ENCODE measurements around the gene KCTD15.

The KCTD15 gene

GRCh38 chr19:33796164-33796875 lies at the start of gene KCTD15:
KCTD15 (plus strand) TSS chr19:33796870; CDS start chr19:33800455, 3,585 bp downstream.
- DNase-seq (ENCODE audit: low read depth in 2 of 2) = peak in 1 of 2 experiments; percentile 29

GRCh38 chr19:33747273-33747672 lies 49.4 kb upstream of the KCTD15 start:
- no peak for DNase-seq (ENCODE audit: low read depth in 2 of 2)

GRCh38 chr19:33748231-33748630 lies 48.4 kb upstream of the KCTD15 start:
- no peak for DNase-seq (ENCODE audit: low read depth in 2 of 2)

GRCh38 chr19:33749016-33749415 lies 47.7 kb upstream of the KCTD15 start:
- no peak for DNase-seq (ENCODE audit: low read depth in 2 of 2)

GRCh38 chr19:33749619-33750175 lies 47.0 kb upstream of the KCTD15 start:
- DNase-seq (ENCODE audit: low read depth in 2 of 2) = no peak

- no peak for DNase-seq (ENCODE audit: low read depth in 2 of 2)
Observed at GRCh38 chr19:33750587-33751435, 45.9 kb upstream of the KCTD15 start.

- no peak for DNase-seq (ENCODE audit: low read depth in 2 of 2)
Observed at GRCh38 chr19:33751436-33751770, 45.3 kb upstream of the KCTD15 start.

- no peak for DNase-seq (ENCODE audit: low read depth in 2 of 2)
Observed at GRCh38 chr19:33752018-33752800, 44.5 kb upstream of the KCTD15 start.

GRCh38 chr19:33752945-33753344 lies 43.7 kb upstream of the KCTD15 start:
- no peak for DNase-seq (ENCODE audit: low read depth in 2 of 2)

GRCh38 chr19:33754361-33754760 lies 42.3 kb upstream of the KCTD15 start:
- DNase-seq (ENCODE audit: low read depth in 2 of 2) = no peak

GRCh38 chr19:33755099-33756035 lies 41.3 kb upstream of the KCTD15 start:
- no peak for DNase-seq (ENCODE audit: low read depth in 2 of 2)

GRCh38 chr19:33756177-33756576 lies 40.5 kb upstream of the KCTD15 start:
- DNase-seq (ENCODE audit: low read depth in 2 of 2) = no peak

- no peak for DNase-seq (ENCODE audit: low read depth in 2 of 2)
Observed at GRCh38 chr19:33758541-33759013, 38.1 kb upstream of the KCTD15 start.

GRCh38 chr19:33759356-33759755 lies 37.3 kb upstream of the KCTD15 start:
- DNase-seq (ENCODE audit: low read depth in 2 of 2) = no peak

- no peak for DNase-seq (ENCODE audit: low read depth in 2 of 2)
Observed at GRCh38 chr19:33763633-33764371, 32.9 kb upstream of the KCTD15 start.

- DNase-seq (ENCODE audit: low read depth in 2 of 2) = no peak
Observed at GRCh38 chr19:33766623-33767022, 30.0 kb upstream of the KCTD15 start.

GRCh38 chr19:33767898-33768413 lies 28.7 kb upstream of the KCTD15 start:
- no peak for DNase-seq (ENCODE audit: low read depth in 2 of 2)

- no peak for DNase-seq (ENCODE audit: low read depth in 2 of 2)
Observed at GRCh38 chr19:33769208-33769607, 27.5 kb upstream of the KCTD15 start.

- no peak for DNase-seq (ENCODE audit: low read depth in 2 of 2)
Observed at GRCh38 chr19:33770107-33770506, 26.6 kb upstream of the KCTD15 start.

All from stimulated activated CD4-positive, alpha-beta T cell treated with anti-CD3 and anti-CD28 coated beads, Interleukin-12 subunit alpha, Interleukin-12 subunit beta, amount 100 ng/mL, for 24 hours (primary cell).